NCI-H345 treated with DMSO at 0.1 percent for 48 hours (cell line): Measurements from ENCODE around the gene CREB3.

ENCODE experiments used
- DNase-seq: peaks from one replicate; lab custom pipeline; 2025; ENCODE audit not compliant: unreplicated experiment; lab: John Stamatoyannopoulos, UW

CREB3 gene

DNA sequence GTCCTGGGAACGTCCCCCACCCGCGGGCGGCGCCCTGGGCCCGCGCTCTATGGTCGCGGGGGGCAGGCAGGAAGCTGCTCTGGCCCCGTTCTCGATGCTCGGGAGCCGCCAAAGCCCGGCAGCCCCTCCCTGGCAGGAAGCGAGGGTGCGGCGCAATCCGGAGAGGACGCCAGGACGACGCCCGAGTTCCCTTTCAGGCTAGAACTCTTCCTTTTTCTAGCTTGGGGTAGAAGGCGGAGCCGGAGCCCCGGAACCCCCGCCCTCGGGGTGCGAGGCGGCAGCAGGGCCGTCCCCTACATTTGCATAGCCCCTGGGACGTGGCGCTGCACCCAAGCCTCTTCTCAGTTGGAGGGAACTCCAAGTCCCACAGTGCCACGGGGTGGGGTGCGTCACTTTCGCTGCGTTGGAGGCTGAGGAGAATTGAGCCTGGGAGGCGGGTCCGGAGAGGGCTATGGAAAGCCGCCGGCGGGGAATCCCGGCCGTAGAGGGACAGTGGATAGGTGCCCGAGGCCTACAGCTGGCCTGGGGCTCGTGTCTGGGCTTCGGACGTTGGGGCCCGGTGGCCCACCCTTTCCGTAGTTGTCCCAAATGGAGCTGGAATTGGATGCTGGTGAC is at the start of gene CREB3, which contains the start of gene TLN1:
Gene CREB3, plus strand, starts transcription at position 482 of the 615 bp plus-strand sequence. Its CDS starts 107 bp downstream, at position 589.
Gene TLN1, minus strand, starts transcription at position 11 of the 615 bp plus-strand sequence. CDS start 6,501 bp downstream, outside the sequence.
- peak; percentile 96 for DNase-seq

GRCh38 chr9:35683323-35683722 is 49.1 kb upstream of the CREB3 start:
- DNase-seq = no peak

DNA sequence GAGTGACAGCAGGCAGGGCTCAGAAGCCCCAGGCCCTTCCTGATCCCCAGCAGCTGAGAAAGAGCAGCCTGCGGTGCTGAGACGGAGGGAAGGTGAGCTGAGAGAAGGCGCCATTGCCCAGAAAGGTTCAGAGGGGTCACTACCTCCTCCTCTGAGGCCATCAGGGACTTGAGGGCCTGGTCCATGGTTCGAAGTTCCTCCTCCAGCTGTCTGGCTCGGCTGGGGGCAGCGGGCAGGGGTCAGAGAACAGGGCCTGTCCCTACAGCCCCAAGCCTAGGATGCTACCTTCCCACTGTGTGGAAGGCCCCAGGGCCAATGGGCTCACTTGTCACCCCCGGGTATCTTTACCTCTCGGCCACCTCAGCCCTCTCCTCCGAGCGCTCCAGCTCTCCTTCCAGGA is 47.5 kb upstream of the CREB3 start:
- DNase-seq = no peak

DNA sequence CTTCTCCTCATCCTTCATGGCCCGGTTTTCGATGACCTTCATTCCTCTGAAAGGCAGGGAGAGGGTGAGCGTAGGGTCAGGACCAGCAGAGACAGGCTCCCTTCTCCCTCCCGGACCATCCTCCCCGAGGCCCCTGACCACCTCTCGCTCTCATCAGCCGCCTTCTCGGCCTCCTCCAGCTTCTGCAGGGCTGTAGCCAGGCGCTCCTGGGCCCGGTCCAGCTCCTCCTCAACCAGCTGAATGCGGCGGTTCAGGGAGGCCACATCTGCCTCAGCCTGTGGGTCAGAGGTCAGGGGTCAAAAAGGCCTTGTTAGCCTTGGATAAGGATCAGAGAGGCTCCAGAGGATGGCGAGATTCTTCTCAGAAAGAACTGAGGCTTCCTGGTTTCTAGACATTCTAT is 47.0 kb upstream of the CREB3 start:
- no peak for DNase-seq

- DNase-seq = no peak
Observed at GRCh38 chr9:35686222-35687203, 46.0 kb upstream of the CREB3 start.

- no peak for DNase-seq
Observed at GRCh38 chr9:35687306-35687705, 45.2 kb upstream of the CREB3 start.

DNA sequence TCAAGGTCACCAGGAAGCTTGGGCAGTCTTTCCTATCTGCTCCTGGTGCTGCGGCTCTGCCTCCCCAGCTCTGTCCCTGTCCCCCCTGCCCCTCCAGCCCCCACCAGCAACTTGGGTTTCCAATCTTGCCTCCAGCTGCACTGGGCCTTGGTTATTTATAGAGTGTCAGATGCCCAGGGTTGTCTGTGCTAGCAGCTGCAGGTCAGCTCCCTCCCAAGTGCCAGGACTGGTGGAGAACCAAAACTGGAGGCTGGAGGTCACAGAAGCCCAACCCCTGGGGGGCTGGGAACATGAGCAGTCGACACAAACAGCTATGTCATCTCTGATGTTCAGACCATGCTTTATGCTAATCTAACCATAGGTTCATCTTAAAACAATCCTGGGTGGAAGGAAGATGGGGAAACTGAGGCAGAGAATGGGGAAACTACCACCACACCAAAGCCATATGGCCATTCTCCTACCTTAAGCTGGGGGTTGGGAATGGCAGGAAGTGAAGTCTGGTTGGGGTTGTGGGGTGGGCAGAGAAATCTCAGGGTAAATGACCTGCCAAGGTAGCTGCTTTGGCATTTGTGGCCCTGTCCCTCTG is 44.4 kb upstream of the CREB3 start:
- no peak for DNase-seq

- no peak for DNase-seq
Observed at GRCh38 chr9:35688558-35689541, 43.6 kb upstream of the CREB3 start.

GRCh38 chr9:35689542-35690293 is 42.7 kb upstream of the CREB3 start, which contains the start of gene TPM2:
TSS of gene TPM2 (minus strand) at chr9:35689925. CDS start at chr9:35689817, 108 bp downstream.
- DNase-seq = no peak

- no peak for DNase-seq
Observed at GRCh38 chr9:35690294-35690613, 42.2 kb upstream of the CREB3 start.

DNA sequence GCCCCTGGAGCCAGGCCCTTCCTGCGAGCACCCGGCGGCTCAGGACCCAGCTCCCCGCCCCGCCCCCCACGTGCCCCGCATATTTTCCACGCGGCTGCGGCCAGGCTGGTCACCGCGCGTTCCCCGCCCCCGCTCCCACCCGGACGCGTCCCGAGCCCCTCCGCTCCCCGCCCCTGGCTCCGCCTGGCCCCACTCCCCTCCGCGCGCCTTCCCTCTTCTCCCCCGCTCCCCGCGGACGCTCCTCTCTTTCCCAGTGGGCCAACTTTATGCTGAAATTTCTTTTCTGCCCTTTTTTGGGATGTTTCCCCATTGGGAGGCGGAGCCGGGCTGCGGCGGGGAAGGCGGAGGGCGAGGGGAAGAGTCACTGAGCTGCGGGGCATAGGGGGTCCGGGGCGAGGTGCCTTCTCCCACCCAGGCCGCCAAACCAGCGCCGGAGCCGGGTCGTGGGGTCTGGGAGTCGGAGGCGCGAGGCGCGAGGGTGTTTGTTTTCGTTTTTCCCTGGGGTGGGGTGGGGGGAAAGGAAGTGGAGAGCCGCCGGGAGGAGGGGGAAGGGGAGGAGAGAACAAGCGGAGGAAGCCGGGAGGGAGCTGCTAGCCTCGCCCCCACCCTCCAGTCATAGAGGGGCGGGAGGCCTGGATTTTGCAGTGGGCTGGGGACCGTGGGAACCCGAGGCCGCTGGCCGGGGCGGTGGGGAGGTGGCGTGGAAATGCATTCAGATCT is 41.7 kb upstream of the CREB3 start:
- DNase-seq = peak; percentile 6

- DNase-seq = no peak
Observed at GRCh38 chr9:35691334-35691650, 41.2 kb upstream of the CREB3 start.

- no peak for DNase-seq
Observed at GRCh38 chr9:35691757-35692301, 40.6 kb upstream of the CREB3 start.

- DNase-seq = no peak
Observed at GRCh38 chr9:35695943-35696401, 36.5 kb upstream of the CREB3 start.

DNA sequence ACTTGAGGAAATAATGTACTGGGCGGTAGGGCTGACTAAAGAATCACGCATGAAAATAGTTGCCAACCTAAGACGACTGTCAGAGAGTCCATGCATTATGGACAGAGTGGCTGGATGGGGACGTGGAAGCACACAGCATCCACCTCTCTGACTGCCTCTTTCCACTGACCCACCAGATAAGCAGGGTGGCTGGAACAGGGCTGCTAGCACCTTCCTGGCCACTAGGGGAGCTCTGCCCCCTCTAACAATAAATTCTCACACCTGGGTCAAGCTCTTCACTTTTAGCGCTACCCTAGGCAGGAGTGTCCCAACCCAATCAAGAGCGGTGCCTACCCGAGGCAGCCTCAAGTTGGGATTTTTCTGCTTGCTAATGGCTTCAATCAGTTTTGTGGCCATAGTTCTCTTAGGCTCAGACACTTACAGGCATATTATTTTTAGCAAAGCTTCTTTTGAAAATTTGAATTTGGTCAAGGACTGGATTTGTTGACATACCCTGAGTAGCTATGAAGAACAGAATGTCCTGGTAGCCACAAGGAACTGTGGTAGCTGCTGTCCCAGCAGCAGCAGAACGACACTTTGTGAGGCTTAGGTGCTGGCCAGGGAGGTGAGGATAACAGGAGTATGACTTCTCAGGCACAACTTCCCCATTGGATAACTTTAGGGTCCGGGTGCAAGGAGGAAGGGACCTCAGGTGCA is 35.8 kb upstream of the CREB3 start:
- DNase-seq = peak; percentile 21

DNA sequence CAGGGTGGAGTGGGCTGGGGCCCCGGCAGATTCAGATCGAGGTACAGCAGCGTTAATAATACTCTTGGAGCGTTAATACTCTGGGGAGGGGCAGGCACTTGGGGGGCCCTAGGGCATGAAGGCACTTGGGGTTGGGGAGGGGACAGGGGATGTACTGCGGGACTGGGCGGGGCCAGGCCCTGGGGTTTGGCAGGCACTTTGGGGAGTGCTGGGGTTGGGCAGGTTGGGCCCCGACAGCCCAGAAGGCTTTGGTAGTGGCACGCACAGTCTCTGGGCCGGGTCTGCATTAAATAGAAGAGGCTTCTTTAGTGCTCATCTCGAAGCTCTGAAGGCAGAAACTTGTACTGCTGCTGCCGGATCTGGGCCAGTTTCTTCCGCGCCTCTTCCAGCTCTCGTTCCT is 35.0 kb upstream of the CREB3 start:
- DNase-seq = no peak

DNA sequence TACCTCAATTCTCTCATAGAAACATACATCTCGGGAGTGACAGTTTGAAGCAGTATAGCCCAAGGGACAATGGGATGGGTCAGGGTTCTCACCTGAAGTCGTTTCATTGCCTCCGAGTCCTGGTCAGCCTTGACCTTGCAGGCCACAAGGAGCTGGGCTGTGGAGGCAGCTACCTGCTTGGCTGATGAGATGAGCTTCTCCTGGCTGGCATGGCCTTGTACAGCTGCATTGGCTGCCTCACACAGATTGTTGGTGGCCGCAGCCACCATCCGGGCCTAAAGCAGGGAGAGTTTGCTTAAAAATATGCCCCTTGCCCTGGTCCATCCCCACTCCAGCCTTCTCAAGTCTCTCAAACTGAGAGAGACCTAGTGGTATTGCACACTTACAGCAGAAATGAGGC is 34.2 kb upstream of the CREB3 start:
- DNase-seq = no peak

GRCh38 chr9:35700031-35700430 is 32.4 kb upstream of the CREB3 start:
- DNase-seq = no peak
